SK-N-DZ (cell line): ENCODE measurements around the gene SLC23A2.
"Not testable (repeated sequence)": the region's sequence is repeated elsewhere in the genome, so short reads cannot be mapped to it uniquely, and the experiment has no call there.

ENCODE experiments used
- DNase-seq: peaks from one replicate; pipeline ENCODE4 v3.0.0-alpha.2; 2015; ENCODE audit warnings: low spot score

Gene SLC23A2

GRCh38 chr20:4936392-4936850, 64.9 kb downstream of the SLC23A2 start:
- DNase-seq: no peak

DNA sequence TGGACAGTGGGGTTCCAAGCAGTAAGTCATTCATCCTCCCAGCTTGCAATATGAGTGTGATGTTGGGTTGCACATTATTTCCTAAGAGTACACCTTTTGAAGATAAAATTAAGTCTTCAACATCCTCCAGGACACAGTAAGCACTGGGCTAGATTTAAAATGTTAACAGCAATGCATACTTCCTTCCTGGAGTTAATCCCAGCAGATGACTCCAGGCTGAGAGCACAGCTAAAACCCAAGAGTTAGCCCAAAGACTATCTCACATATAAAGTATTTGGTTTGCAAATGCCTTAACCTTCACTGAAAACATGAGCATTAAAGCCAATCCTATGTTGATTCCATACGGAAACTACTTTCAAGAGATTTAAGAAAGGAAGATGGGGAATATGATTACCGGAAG, 69.2 kb downstream of the SLC23A2 start:
- DNase-seq: no peak

- no peak for DNase-seq
Observed at GRCh38 chr20:4929686-4930397, 71.5 kb downstream of the SLC23A2 start.

DNA sequence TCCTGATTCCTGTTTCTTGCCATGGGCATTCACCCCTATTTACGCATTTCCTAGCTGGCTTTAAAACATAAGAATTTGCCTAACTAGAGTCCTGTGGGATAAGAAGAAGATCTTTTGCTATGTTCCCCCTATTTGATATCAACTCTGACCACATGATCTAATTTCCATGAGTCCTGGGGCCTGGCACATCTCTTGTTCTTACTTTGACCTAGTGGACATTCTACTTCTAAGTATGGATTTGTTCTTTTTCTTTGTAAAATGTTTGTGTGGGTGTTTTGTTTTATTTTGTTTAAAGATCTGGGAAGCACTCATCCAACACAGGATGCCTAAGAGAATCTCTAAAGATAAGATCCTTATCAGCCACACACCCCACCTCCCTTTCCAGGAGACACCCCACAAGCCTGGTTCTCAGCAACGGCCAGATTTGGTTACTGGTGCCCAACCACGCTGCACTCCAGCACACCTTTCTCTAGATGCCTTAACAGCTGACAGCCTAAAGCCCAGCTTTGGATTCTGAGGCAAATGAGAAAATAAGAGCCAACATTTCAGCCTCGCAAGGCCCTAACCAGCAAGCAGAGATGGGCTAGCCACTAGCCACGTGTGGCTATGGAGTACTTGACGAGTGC, 74.7 kb downstream of the SLC23A2 start:
- no peak for DNase-seq

DNA sequence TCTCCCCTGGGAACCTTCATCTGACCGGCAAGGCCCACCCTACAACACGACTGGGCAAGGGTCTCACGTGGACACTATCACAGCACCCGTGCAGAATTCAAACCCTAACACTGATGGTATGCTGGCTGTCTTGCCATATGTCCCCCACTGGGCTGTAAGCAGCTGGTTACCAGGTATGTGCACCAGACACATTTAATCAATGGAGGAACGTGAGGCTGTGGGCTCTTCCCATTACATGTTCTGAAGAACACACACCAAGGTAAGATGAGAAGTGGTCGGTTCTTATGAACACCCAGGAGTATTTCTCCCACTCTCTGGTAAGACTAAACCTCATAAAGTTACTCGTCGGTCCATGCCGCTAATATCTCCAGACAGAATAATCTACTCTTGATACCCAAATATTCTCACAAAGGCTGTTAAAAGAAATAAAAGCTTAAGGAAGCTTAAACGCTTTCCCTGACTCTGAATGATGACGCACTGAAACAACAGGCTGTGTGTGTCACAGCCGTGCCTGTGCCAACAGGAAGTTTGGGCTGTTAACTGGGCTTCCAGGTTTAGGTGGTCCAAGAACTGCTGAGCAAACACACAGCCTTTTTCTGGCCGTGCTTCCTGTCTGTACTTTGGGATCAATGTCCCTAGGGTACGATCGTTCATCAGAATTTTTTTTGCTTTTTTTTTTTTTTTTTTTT, 75.3 kb downstream of the SLC23A2 start:
- no peak for DNase-seq

DNA sequence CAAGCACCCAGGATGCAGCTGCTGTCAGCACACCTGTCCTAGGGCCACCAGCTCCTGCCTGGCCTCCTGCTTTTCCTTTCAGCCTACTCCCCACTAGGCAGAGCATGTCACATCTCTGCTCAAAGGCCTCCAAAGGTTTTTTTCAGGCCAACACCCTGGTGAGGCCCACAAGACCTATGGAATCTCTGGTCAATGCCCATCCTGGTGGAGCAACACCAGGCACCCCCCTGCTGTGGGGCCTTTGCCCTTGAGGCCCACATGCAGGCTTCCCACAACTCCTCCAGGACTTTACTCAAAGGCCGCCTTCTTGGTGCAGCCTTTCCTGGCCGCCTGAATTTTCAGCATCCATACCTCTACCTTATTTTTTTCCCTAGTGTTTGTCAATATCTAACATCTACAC, 76.9 kb downstream of the SLC23A2 start:
- DNase-seq: no peak

DNA sequence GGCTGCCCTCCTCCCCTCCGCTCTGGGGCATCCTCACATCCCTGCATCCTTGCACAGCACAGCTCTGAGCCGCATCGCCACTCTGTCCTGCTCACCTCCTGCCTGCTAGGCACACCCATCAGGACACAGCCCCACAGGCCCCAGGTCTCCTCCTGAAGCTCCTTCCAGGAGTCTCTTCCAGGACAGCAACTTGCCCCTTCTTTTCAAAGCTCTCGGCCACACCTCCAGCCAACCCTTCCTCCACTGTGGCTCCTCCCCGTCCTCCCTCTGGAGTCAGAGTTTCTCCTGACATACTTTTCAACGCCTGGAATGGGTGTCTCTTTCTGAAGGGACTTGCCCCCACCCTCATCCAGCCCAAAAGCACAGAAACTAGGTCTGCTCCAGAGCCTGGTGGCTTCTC, 77.3 kb downstream of the SLC23A2 start:
- no peak for DNase-seq

DNA sequence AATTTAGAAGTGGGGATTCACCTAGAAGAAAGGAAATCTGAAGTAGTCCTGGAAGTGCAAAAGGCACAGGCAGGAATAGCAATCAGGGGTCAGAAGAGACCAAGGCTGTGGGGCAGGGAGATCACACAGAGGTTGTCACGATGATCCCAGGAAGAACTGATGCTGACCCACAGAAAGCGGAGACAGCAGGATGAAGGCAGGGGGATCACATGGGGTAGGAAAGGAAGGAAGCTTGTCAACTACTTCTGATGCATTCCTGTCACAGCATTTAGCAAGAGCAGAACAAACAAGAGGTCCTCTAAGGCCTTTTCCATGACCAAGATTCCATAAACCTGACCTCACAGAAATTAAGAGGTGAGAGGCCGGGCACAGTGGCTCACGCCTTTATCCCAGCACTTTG, 79.1 kb downstream of the SLC23A2 start:
- DNase-seq: no peak

- not testable (repeated sequence) for DNase-seq
Observed at GRCh38 chr20:4921271-4921670, 80.0 kb downstream of the SLC23A2 start.

- DNase-seq: no peak
Observed at GRCh38 chr20:4920655-4921054, 80.7 kb downstream of the SLC23A2 start.

DNA sequence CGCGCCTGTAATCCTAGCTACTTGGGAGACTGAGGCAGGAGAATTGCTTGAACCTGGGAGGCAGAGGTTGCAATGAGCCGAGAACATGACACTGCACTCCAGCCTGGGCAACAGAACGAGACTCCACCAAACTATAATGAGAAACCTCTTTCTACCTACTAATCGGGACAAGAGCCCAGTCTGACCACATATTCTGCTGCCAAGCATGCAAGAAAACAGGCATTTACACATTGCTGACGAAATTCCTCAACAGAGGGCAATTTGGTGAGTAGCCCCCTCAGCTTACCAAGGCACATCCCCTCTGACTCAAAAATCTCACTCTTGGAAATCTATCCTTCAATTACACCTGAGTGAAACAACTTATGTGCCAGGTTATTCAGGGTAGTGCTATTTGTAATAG, 81.2 kb downstream of the SLC23A2 start:
- no peak for DNase-seq

GRCh38 chr20:4919047-4919704, 82.1 kb downstream of the SLC23A2 start:
- DNase-seq: no peak

- no peak for DNase-seq
Observed at GRCh38 chr20:4918473-4918872, 82.8 kb downstream of the SLC23A2 start.

DNA sequence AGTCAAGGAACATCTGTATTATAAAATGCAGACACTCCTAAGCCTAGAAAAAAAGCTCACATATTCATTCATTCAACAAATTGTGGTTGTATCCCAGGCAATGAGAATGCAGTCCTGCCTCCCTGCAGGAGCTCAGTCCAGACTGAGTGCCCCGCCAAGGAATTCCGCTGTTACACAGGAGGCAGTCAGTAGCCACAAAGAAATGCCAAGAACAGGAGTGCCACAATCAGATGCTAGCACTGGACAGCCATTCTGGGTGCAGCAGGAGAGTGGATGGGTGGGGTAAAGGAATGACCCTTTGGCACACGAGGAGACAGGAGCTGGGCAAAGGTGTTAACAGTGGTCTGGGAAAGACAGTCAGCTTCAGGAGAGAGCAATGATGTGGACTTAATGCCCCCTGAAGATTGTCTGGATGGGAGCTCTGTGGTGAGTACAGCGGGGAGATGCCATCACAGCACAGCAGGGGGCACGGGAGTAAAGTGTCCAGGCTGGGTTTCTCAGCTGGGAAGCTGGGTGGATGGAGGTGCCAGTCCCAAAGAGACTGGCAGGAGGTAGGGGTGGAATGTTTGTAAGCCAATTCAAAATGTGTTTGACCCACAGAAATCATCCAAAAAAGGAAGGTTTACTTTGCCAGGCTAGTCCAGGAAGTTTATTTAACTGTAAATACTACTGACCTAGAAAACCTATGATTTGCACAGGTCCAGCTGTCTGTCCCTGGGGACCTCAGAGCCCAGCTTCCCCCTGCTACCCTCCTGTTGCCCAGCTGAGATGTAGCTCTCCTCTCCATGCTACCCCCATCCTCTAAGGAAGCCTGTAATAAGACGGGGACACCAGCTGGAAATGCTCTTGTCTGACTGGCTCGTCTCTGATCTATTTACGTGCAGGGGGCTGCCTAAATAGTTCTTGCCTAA, 84.1 kb downstream of the SLC23A2 start:
- no peak for DNase-seq

GRCh38 chr20:4913147-4913546, 88.2 kb downstream of the SLC23A2 start:
- no peak for DNase-seq

- no peak for DNase-seq
Observed at GRCh38 chr20:4912380-4913142, 88.7 kb downstream of the SLC23A2 start.

DNA sequence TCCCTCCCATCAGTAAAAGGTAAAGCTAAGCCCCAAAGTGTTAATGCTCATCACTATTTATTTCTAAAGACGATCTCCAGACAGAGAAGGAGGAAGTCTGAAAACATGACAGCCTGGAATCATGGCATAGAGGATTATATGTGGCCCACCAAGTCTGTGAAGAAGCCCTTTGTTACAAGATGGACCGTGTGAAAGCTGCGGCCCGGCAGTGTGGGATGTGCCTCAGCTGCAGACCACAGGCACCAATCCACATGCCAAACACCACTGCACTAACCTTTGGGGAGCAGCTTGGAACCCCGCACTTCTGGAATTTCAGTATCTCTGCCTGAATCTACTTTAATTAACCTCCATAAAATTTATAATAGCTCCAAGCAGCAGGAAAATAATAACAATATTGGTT, 90.4 kb downstream of the SLC23A2 start:
- DNase-seq: no peak

- no peak for DNase-seq
Observed at GRCh38 chr20:4905613-4906012, 95.7 kb downstream of the SLC23A2 start.

GRCh38 chr20:4905195-4905594, 96.1 kb downstream of the SLC23A2 start:
- DNase-seq: no peak

DNA sequence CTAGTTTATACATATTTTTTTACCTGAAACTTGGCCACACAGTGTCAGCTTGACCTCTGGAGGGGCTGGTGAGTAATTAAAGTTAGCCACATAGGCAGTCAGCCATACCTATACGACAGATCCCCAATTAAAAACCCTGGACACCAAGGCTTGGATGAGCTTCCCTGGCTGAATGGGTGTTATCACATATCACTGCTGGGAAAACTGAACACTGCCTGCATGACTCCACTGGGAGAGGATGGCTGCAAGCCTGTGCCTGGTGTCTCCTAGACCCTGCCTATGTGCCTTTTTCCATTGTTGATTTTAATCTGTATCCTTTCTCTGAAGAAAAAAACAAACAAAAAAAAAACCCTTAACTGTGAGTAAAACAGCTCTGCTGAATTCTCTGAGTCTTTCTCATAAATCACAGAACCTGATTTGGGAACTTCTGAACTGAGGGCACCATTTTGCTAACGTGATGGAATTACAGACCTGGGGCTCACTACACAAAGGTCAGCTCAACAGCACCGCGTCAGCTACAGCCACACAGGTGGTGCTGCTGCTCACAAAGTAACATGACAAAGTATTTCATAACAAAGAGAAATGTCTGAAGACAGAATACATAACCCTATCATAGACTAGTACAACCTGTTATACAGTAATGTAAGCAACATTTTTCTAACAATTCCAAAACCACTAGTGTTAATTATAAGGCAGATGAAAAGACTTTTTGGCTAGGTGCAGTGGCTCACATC, 97.0 kb downstream of the SLC23A2 start:
- DNase-seq: no peak
